Stimulated activated CD8-positive, alpha-beta memory T cell treated with anti-CD3 and anti-CD28 coated beads, Interleukin-4, amount 100 ng/mL, for 48 hours (primary cell): ENCODE measurements around the gene CCT5.
"Not testable (repeated sequence)": the region's sequence is repeated elsewhere in the genome, so short reads cannot be mapped to it uniquely, and the experiment has no call there.

Experiments
- DNase-seq: peaks from one replicate; pipeline ENCODE4 v3.0.0-alpha.2; 2020

The CCT5 gene

DNA sequence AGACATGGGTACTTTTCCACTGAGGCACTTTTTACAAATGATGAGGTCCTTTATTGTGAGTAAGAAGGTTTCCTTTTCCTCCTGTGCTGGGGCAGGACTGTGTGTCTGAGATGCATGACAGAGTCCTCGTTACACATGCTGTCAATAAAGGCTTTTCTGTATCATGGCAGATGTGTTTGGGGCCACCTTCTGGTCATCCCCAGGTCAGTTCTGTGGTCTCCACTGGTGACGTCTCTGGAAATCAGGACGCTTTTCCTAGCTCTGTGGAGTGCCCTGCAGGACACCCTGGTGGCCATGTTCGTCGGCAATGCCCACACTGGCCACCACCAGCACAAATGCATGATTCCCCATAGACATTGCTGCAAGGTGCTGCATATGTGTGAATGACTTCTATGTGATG, 54.9 kb downstream of the CCT5 start:
- no peak for DNase-seq

GRCh38 chr5:10306114-10306513, 56.0 kb downstream of the CCT5 start:
- DNase-seq = no peak

DNA sequence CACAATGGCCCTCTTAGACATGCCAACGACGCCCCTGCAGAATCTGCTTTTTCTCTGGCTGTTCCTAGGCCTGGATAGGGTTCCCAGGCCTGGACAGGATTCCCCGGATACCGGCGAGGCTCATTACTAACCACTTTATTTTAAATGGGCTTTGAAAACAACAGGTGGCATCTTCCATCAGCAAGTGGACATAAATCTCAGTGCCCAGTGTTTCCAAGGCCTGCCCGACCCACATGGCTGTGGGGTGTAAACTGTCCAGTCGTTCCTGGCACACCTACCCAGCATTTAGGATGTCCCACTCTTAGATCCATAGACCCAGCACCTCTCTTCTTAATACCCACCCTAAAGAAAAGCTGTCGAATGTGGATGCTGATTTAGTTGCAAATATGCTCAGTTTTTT, 56.7 kb downstream of the CCT5 start:
- DNase-seq = no peak

- peak; percentile 43 for DNase-seq
These were observed 57.4 kb downstream of the CCT5 start, which contains the start of gene CMBL for GRCh38 chr5:10307206-10308148. Gene CMBL, minus strand, starts transcription at chr5:10307902. Its CDS starts 17,140 bp downstream, at chr5:10290762.

- no peak for DNase-seq
These were observed 58.8 kb downstream of the CCT5 start for GRCh38 chr5:10308844-10309243.

DNA sequence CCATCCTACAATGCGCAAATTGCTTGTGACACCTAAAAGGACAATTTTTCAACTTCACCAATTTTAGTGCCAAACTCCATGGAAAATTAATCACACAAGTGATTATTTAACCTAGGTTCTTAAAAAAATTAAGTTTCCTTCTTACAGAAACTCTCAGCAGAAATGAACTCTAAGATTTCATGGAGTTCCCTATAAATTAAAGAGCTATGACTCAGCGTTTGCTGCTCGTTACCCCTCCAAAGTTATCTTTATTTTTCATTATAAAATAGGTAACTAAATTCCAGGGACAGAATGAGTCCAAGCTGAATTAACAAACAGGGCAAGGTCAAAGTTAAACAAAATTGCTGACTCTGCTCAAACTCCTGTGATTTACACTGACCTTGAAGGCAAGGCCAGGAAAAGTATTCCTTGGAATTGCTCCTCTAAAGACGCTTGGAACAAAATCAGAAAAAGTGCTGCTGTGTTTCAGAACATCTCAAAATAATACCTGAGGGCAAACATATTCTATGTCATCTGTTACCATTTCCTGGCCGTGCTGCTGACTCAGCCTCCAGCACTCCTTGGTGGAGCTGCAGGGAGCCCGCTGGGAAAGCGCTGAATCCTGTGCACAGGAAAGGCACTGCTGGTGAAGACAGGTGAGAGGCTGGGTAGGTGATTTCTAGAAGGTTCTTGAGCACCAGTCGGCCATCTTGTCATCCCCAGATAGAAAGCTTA, 60.1 kb downstream of the CCT5 start:
- DNase-seq = no peak

GRCh38 chr5:10310835-10311570, 60.9 kb downstream of the CCT5 start:
- not testable (repeated sequence) for DNase-seq

DNA sequence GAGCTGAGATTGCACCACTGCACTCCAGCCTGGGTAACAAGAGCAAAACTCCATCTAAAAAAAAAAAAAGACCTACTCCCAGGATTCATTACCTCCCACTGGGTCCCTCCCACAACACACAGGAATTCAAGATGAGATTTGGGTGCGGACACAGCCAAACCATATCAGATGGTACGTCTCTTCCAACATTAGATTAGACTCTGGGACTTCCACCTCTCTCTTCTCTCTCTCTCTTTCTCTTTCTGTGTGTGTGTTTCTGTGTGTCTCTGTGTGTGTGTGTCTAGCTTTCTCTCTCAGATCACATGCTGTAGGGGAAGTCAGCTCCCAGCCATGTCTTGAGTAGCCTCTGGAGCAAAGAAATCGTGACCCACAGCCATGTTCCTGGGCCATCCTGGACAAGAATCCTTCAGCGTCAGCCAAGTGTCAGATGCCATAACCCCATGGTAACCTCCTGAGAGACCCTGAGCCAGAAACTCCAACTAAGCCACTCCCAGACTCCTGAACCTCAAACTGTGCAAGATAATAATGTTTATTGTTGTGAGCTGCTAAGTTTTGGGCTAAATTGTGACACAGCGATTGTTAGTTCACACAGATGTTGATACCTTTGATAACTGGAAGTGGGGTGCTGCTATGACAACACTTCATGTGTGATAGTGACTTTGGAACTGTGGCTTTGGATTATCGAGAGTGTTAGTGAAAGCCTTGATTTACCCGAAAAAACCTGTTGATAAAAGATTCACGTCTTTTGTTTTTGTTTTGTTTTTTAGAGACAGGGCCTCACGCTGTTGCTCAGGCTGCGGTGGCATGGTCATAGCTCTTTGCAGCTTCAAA, 61.7 kb downstream of the CCT5 start:
- no peak for DNase-seq

DNA sequence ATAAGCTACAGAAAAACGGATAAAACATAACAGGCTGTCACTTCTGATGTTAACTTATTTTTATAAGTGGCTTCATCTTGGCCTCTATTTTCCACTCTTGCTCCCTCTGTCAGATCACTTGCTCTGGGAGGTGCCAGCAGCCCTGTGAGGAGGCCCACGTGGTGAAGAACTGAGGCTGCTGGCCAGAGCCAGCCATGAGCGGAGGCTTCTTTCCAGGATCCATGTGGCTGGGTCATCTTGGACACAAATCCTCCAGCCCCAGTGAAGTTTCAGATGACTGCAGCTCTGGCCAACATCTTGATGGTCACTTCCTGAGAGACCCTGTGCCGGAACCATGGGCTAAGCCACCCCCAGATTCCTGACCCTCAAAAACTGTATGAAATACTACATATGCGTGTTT, 65.1 kb downstream of the CCT5 start:
- no peak for DNase-seq
